Activated T-helper 1 cell treated with Interleukin-2 at 50 U/mL for 16 hours (primary cell): Measurements from ENCODE around the gene SAGE1.
"Not testable (repeated sequence)": the region's sequence is repeated elsewhere in the genome, so short reads cannot be mapped to it uniquely, and the experiment has no call there.

Experiments
- DNase-seq: peaks from one replicate; pipeline ENCODE4 v3.0.0-alpha.2; 2020; ENCODE audit warnings: low read depth

SAGE1 gene

DNA sequence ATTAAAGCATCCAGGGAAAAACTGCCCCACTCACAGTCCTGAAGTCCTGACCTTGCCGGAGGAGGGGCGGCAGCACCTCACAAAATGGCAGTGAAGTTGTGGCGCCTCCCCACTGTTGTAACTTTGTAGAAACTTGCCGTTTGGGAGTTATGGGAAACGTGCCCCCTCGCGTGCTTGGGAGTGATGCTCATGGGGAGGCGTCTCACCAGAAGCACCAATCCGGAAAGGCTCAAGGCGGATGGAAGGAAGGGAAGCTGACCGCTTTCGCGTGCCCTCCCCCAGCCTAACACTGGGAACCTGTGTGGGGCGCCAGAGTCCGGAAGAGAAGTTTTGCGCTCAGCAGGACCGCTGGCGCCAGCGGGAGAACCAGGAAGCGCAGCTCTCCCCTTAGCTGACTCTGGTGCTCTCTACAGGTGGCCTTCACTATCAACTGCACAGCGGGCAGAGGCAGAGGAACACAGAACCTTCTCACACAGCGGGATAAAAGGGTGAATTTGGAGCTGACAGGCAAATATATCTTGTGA lies at the start of gene SAGE1, which contains the start of gene CT45A10:
TSS of gene SAGE1 (plus strand) at position 423 of the 524 bp plus-strand sequence. CDS start 2,527 bp downstream, outside the sequence.
TSS of gene CT45A10 (minus strand) at position 151 of the 524 bp plus-strand sequence. CDS start 8,100 bp downstream, outside the sequence.
- DNase-seq = no peak

DNA sequence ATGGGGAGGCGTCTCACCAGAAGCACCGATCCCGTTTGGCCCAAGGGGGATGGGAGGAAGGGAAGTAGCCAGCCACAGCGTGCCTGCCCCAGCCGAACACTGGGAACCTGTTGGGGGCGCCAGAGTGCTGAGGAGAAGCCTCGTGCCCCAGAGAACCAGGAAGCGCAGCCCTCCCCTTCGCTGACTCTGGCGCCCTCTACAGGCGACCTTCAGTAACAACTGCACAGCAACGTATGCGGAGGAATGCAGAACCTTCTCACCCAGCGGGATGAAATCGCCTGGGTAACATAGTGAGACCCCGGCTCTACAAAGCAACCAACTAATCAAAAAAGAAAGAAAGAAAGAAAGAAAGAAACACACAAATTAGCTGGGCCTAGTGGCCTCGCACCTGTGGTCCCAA lies 39.1 kb upstream of the SAGE1 start, which contains the start of gene CT45A8:
TSS of gene CT45A8 (minus strand) at position 101 of the 400 bp plus-strand sequence. CDS start 3,755 bp downstream, outside the sequence.
- not testable (repeated sequence) for DNase-seq

DNA sequence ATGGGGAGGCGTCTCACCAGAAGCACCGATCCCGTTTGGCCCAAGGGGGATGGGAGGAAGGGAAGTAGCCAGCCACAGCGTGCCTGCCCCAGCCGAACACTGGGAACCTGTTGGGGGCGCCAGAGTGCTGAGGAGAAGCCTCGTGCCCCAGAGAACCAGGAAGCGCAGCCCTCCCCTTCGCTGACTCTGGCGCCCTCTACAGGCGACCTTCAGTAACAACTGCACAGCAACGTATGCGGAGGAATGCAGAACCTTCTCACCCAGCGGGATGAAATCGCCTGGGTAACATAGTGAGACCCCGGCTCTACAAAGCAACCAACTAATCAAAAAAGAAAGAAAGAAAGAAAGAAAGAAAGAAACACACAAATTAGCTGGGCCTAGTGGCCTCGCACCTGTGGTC lies 21.8 kb upstream of the SAGE1 start, which contains the start of gene CT45A9:
TSS of gene CT45A9 (minus strand) at position 101 of the 400 bp plus-strand sequence. CDS start 3,751 bp downstream, outside the sequence.
- not testable (repeated sequence) for DNase-seq

DNA sequence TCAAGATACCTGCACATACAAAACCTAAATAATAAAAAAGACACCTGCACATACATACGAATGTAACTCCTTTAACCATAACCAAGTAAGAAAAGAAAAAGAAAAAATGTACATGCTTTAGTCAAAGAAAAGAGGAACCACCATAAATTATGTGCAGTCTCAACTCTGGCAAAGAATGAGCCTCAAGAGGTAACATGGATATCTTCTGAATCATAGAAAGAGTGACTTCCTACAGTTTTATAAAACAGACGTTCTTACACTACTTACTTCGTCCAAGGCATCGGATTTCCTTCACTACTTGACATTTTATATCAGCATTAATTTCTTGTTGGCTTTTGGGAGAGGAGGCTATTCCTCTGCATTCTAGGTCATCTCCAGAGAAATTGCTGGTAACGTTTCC lies 10.8 kb upstream of the SAGE1 start:
- not testable (repeated sequence) for DNase-seq

DNA sequence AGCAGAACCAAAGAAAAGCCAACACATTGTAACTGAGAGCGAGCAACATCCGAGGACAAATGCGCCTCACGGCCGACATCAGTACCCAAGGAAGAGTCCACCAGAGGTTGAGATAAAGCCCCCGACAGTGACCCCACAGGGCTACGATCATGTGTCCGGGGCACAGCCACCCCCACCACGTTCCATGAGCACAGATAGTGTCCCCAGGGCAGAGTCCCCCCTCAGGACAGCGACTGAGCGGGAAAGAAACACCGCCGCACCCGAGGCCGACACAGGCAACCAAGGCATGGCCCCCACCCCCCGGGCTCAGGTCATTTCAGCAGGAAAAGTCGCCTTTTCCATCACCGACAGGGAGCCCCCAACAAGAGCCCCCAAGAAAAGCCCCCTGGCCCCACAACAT lies 5.3 kb upstream of the SAGE1 start:
- not testable (repeated sequence) for DNase-seq

GRCh38 chrX:135888976-135889375 lies 4.5 kb upstream of the SAGE1 start:
- not testable (repeated sequence) for DNase-seq

DNA sequence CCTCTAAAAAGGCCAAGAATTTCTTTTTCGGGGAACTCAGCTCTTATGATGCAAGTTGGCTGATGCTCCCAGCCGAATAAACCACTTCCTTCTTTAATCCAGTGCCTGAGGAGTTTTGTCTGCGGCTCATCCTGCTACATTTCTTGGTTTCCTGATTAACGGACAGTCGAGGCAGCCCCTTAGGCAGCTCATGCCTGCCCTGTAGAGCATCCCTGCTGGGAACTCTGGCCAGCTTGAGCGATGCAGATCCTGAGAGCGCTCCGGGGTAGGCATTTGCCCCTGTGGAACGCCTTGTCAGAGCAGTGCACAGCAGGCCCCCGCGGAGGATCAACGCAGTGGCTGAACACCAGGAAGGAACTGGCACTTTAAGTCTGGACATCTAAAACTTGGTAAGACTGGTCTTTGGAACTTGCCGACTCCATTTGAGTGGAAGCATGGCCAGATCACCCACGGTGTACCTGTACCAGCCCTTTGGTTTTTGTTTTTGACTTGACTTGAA lies 3.4 kb upstream of the SAGE1 start:
- DNase-seq = no peak

- no peak for DNase-seq
Observed at GRCh38 chrX:135892781-135893180, 735 bp upstream of the SAGE1 start.

GRCh38 chrX:135910251-135910650 lies 16.7 kb downstream of the SAGE1 start:
- DNase-seq = no peak

DNA sequence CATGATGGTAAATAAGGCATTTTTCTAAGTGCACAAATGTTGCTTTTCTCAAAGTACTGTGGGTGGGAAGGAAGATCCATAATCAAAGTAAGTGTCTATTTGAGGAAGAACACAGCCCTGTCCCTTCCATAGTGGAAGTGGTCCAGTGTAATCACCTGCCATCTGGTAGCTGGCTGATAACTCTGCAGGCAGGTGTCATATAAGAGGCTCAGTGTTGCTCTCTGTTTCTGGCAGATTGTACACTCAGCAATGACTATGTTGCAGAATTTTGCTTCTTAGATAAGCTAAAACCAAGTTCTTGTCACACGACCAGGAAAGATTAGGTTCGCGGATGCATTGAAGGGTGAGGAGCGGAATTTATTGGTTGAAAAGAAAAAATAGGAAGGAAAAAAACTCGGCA lies 20.9 kb downstream of the SAGE1 start:
- no peak for DNase-seq

- DNase-seq = not testable (repeated sequence)
Observed at GRCh38 chrX:135920516-135920915, 27.0 kb downstream of the SAGE1 start.

GRCh38 chrX:135923353-135923752 lies 29.8 kb downstream of the SAGE1 start:
- DNase-seq = no peak

DNA sequence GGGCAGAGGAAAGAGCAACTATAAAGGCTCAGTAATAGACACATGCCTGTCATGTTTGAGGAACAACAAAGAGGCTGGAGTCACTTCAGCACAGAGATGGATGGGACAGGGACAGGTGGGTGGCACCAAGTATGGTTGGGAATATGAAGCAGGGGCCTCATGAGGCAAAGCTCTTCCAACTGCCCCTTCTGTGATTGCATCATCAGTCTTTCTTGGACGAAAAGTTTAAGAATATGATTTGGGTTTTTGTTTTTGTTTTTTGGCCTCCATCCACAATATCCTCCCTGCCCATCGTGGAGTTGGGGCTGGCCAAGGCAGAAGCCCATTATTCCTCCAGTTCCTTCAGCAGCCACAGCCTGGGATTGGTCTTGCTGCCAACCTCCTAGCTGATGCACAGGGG lies 34.4 kb downstream of the SAGE1 start:
- no peak for DNase-seq

GRCh38 chrX:135931644-135932487 lies 38.4 kb downstream of the SAGE1 start:
- DNase-seq = peak; percentile 1

GRCh38 chrX:135944486-135944885 lies 51.0 kb downstream of the SAGE1 start:
- DNase-seq = no peak

- DNase-seq = no peak
Observed at GRCh38 chrX:135951291-135951690, 57.8 kb downstream of the SAGE1 start.
